HUES6 (cell line): ENCODE measurements around the gene RBFOX2.
"Not testable (repeated sequence)": the region's sequence is repeated elsewhere in the genome, so short reads cannot be mapped to it uniquely, and the experiment has no call there.

Source experiments
- H3K27ac ChIP-seq: 2 replicates; pipeline ENCODE4 v1.7.0; 2013; ENCODE audit warnings: low read depth, mild to moderate bottlenecking, low read length, inconsistent platforms
- H3K27me3 ChIP-seq: 2 replicates; pipeline ENCODE4 v1.6.1; 2013; ENCODE audit warnings: low read length; ENCODE audit not compliant: control insufficient read depth, insufficient read depth
- H3K36me3 ChIP-seq: 2 replicates; pipeline ENCODE4 v1.6.1; 2013; ENCODE audit warnings: low read length; ENCODE audit not compliant: control insufficient read depth, insufficient read depth
- H3K4me1 ChIP-seq: 2 replicates; pipeline ENCODE4 v1.6.1; 2013; ENCODE audit warnings: low read length; ENCODE audit not compliant: control insufficient read depth, insufficient read depth
- H3K4me3 ChIP-seq: 2 replicates; pipeline ENCODE4 v1.5.1; 2013; ENCODE audit warnings: low read depth, low read length
- H3K9ac ChIP-seq: one replicate; pipeline ENCODE4 v1.6.1; 2013; ENCODE audit warnings: mild to moderate bottlenecking, low read length
- H3K9me3 ChIP-seq: 2 replicates; pipeline ENCODE4 v1.6.1; 2013; ENCODE audit warnings: low read depth, low read length; ENCODE audit not compliant: control insufficient read depth, insufficient read depth

The RBFOX2 gene

DNA sequence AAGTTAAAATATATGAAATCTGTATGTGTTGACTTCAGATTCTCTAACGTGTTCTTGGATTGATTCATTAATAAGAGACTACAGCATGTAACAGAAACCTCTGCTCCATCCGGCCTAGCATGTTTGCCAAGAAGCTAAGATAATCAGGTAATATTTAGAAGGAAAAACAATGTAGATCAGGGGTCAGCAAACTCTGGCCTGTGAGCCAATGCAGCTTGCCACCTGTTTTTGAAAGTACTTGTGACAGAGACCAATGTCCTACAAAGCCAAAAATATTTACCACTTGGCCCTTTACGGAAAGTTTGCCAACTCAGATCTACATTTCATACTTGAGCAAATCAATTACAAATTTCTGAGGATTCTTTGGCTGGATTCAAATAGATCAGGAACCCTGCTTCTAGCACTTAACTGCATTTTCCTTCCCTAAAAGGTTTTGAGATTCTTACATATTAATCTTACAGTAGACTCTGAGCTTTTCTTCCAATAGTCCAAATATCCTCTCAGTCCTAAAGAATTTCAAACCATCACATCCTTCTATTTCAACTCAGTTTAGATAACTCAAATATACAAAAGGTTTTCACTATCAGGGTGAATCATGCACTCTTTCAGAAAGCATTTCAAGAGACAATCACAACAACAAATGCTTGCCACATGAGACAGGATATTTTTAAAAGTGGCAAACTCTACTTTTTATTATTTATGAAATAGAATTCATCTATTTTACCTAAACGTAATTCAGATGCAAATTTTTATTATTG is 281.5 kb downstream of the RBFOX2 start:
- Histone ChIP-seq H3K4me3 (no peak overlapping the region), H3K9ac (no peak overlapping the region), H3K27ac (no peak overlapping the region), H3K36me3 (peaks cover 39% of the 10 kb centered on the region), H3K27me3 (no peaks in the 10 kb centered on the region), H3K4me1 (peaks cover 47% of the 10 kb centered on the region), H3K9me3 (no peaks in the 10 kb centered on the region)

GRCh38 chr22:35746248-35746647 is 282.4 kb downstream of the RBFOX2 start:
- Histone ChIP-seq H3K9me3 (no peaks in the 10 kb centered on the region), H3K4me3 (no peak overlapping the region), H3K36me3 (peaks cover 39% of the 10 kb centered on the region), H3K4me1 (peaks cover 50% of the 10 kb centered on the region), H3K27me3 (no peaks in the 10 kb centered on the region), H3K9ac (no peak overlapping the region), H3K27ac (no peak overlapping the region)

GRCh38 chr22:35743326-35743860 is 285.2 kb downstream of the RBFOX2 start:
- H3K4me1 ChIP-seq = peaks cover 28% of the 10 kb centered on the region
- H3K27me3 ChIP-seq = no peaks in the 10 kb centered on the region
- H3K9ac ChIP-seq = no peak overlapping the region
- 0 out of 2 replicates have a peak overlapping the region, but pooled peaks have one; percentile 48 for H3K27ac ChIP-seq
- H3K4me3 ChIP-seq = no peak overlapping the region
- peaks cover 48% of the 10 kb centered on the region for H3K36me3 ChIP-seq
- no peaks in the 10 kb centered on the region for H3K9me3 ChIP-seq

DNA sequence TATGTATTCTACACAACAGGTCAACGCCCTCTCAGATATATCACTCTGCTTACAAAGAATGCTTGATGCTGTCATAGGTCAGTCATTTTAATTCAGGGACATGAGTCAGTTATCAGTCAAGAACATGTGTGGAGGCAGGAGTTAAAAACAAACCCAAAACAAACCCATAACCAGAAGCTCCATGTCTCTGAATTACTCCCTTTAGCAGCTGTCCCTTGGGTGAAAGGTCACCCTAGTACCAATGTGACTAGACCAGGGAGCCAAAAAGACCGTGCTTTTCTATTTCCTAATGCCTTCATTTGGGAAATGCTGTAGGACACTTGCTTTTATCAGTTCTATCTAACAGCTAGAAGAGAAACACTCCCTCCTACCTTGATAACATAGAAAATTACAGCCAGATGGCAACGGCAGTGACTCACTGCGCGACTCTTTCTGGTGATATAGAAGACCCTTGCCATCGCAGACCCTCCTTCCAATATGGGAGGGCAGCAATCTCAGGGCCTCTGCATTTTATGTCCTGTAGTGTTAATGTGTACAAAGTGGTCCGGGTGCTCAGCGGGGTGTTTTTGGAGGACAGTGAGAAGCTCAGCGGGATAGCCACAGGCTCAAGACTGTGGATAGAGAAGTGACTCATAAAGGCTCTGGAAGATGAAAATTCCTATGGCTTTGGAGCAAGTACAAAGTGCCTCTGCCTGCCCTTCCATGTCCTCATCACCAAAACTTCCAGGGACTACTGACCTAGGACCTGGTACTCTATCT is 286.1 kb downstream of the RBFOX2 start:
- no peak overlapping the region for H3K9ac ChIP-seq
- peaks cover 19% of the 10 kb centered on the region for H3K4me1 ChIP-seq
- H3K4me3 ChIP-seq = no peak overlapping the region
- no peaks in the 10 kb centered on the region for H3K27me3 ChIP-seq
- H3K27ac ChIP-seq = 0 out of 2 replicates have a peak overlapping the region, but pooled peaks have one; percentile 48
- peaks cover 53% of the 10 kb centered on the region for H3K36me3 ChIP-seq
- H3K9me3 ChIP-seq = no peaks in the 10 kb centered on the region

- Histone ChIP-seq H3K4me1 (peaks cover 19% of the 10 kb centered on the region; the same call in 1 of the 2 replicates), H3K36me3 (peaks cover 43% of the 10 kb centered on the region), H3K9ac (no peak overlapping the region), H3K27ac (no peak overlapping the region), H3K4me3 (no peak overlapping the region), H3K9me3 (0 out of 2 replicates have a peak, but pooled peaks cover 9% of the 10 kb centered on the region), H3K27me3 (no peaks in the 10 kb centered on the region)
These were observed 288.0 kb downstream of the RBFOX2 start for GRCh38 chr22:35740616-35741015.

DNA sequence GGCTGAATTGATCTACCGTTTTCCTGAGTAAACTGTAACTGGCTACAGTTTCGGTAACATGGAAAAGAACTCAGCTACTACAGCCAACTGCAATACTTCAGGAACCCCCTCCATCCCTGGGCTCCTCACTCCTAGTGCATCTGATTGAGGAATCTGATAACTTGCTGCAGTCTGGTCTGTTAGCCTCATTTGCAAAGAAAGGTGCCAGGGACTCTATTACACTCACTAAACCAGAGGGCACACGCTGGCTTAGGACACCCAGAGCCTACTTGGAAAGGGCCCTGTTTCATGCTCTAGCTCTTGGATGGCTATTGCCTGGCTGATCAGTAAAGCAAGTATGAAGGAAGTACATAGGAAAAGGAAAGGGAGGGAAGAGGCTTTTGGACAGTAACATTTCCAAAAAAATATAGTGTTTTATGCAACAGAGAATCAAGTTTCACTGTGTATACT is 288.7 kb downstream of the RBFOX2 start:
- H3K36me3 ChIP-seq = peaks cover 37% of the 10 kb centered on the region
- no peak overlapping the region for H3K4me3 ChIP-seq
- H3K27ac ChIP-seq = no peak overlapping the region
- H3K9ac ChIP-seq = no peak overlapping the region
- H3K9me3 ChIP-seq = 0 out of 2 replicates have a peak, but pooled peaks cover 9% of the 10 kb centered on the region
- peaks cover 19% of the 10 kb centered on the region; the same call in 1 of the 2 replicates for H3K4me1 ChIP-seq
- no peaks in the 10 kb centered on the region for H3K27me3 ChIP-seq

- no peaks in the 10 kb centered on the region for H3K27me3 ChIP-seq
- H3K4me3 ChIP-seq = no peak overlapping the region
- peaks cover 31% of the 10 kb centered on the region for H3K36me3 ChIP-seq
- peaks cover 19% of the 10 kb centered on the region; the same call in 1 of the 2 replicates for H3K4me1 ChIP-seq
- no peak overlapping the region for H3K9ac ChIP-seq
- H3K27ac ChIP-seq = no peak overlapping the region
- H3K9me3 ChIP-seq = 0 out of 2 replicates have a peak, but pooled peaks cover 9% of the 10 kb centered on the region
These were observed 289.3 kb downstream of the RBFOX2 start for GRCh38 chr22:35739076-35739930.

- Histone ChIP-seq H3K4me1 (peaks cover 11% of the 10 kb centered on the region; the same call in 1 of the 2 replicates), H3K36me3 (peaks cover 19% of the 10 kb centered on the region)
- H3K4me3 ChIP-seq, H3K27me3 ChIP-seq, H3K9me3 ChIP-seq, H3K9ac ChIP-seq, H3K27ac ChIP-seq: not testable (repeated sequence)
These were observed 290.7 kb downstream of the RBFOX2 start for GRCh38 chr22:35737886-35738285.

DNA sequence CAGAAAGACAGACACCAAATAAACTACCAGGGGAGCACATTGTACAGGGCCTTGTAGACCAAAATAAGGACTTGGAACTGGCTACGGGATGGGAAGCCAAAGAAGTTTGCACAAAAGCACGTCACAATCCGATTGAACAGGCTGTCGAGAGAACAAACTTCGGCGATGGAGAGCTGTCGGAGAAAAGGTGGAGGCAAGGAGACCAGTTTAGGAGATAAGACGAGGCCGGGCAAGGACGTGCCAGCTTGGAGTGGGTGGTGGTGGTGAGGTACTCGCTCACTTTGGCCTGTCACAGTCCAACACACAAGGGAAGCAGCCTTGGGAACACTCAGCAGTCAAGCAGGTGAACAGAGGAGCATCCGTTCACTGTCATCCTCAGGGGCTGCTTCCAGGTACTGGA is 291.9 kb downstream of the RBFOX2 start:
- 0 out of 2 replicates have a peak, but pooled peaks cover 3% of the 10 kb centered on the region for H3K4me1 ChIP-seq
- H3K9ac ChIP-seq = no peak overlapping the region

GRCh38 chr22:35736166-35736565 is 292.5 kb downstream of the RBFOX2 start:
- Histone ChIP-seq H3K27ac (no peak overlapping the region), H3K36me3 (peaks cover 14% of the 10 kb centered on the region), H3K9me3 (0 out of 2 replicates have a peak, but pooled peaks cover 9% of the 10 kb centered on the region), H3K4me1 (no peaks in the 10 kb centered on the region), H3K9ac (no peak overlapping the region), H3K27me3 (no peaks in the 10 kb centered on the region), H3K4me3 (no peak overlapping the region)

More for the DNA sequence above, 291.9 kb downstream of the RBFOX2 start:
- Histone ChIP-seq H3K27ac (no peak overlapping the region), H3K36me3 (peaks cover 14% of the 10 kb centered on the region), H3K27me3 (no peaks in the 10 kb centered on the region), H3K4me3 (no peak overlapping the region), H3K9me3 (0 out of 2 replicates have a peak, but pooled peaks cover 9% of the 10 kb centered on the region)
